ENCODE results near the gene ECE2.
"Not testable (repeated sequence)": the region's sequence is repeated elsewhere in the genome, so short reads cannot be mapped to it uniquely, and the experiment has no call there.

Gene ECE2

GRCh38 chr3:184336547-184337398, 61.0 kb downstream of the ECE2 start:
- no peak for DNase-seq (ENCODE audit: low read depth)

GRCh38 chr3:184337399-184337714, 61.5 kb downstream of the ECE2 start, which contains the start of gene FAM131A:
Gene FAM131A, plus strand, starts transcription at chr3:184337600. Its CDS starts 31 bp downstream, at chr3:184337631.
- DNase-seq (ENCODE audit: low read depth), result no peak

- DNase-seq (ENCODE audit: low read depth), result no peak
Observed at GRCh38 chr3:184337981-184338380, 62.2 kb downstream of the ECE2 start.

GRCh38 chr3:184338511-184338945, 62.7 kb downstream of the ECE2 start:
- DNase-seq (ENCODE audit: low read depth), result no peak

- DNase-seq (ENCODE audit: low read depth), result no peak
Observed at GRCh38 chr3:184339001-184339400, 63.2 kb downstream of the ECE2 start.

GRCh38 chr3:184339451-184340135, 63.8 kb downstream of the ECE2 start:
- DNase-seq (ENCODE audit: low read depth), result not testable (repeated sequence)

GRCh38 chr3:184341925-184342324, 66.1 kb downstream of the ECE2 start:
- DNase-seq (ENCODE audit: low read depth), result no peak
